HT1080 (cell line): ENCODE measurements around the gene PCDHGA12. TPM values are rescaled to one million over a fixed set of nuclear protein-coding genes. Genes with fewer than 3 reads are reported as not detected.
A peak's percentile ranks its signal among the peaks of the same experiment; 100 is the strongest.

Experiments used
- DNase-seq: peaks from one replicate; pipeline ENCODE4 v3.0.0-alpha.2; 2015; ENCODE audit warnings: low read depth
- total RNA-seq: library from RNA; depleted of rRNA; stranded (reverse); fragments of >200 nt; shearing (Covaris generic); gene quantifications from 2 replicates; pipeline ENCODE4 v1.2.3, GENCODE V29; 2014; rRNA removed

PCDHGA12 gene
- total RNA-seq, 1 experiment from 2014 or later, result 0.66 TPM

GRCh38 chr5:141439411-141440141, 9.3 kb downstream of the PCDHGA12 start:
- DNase-seq, result peak; percentile 5

GRCh38 chr5:141440341-141440740, 10.0 kb downstream of the PCDHGA12 start:
- no peak for DNase-seq

- DNase-seq, result no peak
These were observed 11.4 kb downstream of the PCDHGA12 start for GRCh38 chr5:141441571-141442170.

- DNase-seq, result no peak
These were observed 35.0 kb downstream of the PCDHGA12 start for GRCh38 chr5:141465351-141465750.

- DNase-seq, result peak; percentile 94
These were observed 45.4 kb downstream of the PCDHGA12 start, which contains the start of gene PCDHGC3 for GRCh38 chr5:141475625-141476131. TSS of gene PCDHGC3 (plus strand) at chr5:141475966. CDS start at chr5:141476117, 151 bp downstream.

GRCh38 chr5:141476132-141476911, 46.0 kb downstream of the PCDHGA12 start:
- DNase-seq, result peak; percentile 62

GRCh38 chr5:141477044-141477575, 46.8 kb downstream of the PCDHGA12 start:
- no peak for DNase-seq

GRCh38 chr5:141477815-141478214, 47.5 kb downstream of the PCDHGA12 start:
- no peak for DNase-seq

GRCh38 chr5:141478321-141478945, 48.1 kb downstream of the PCDHGA12 start:
- peak; percentile 33 for DNase-seq

- DNase-seq, result no peak
These were observed 49.5 kb downstream of the PCDHGA12 start for GRCh38 chr5:141479776-141480175.

Other genes with a start within 250 kb of the PCDHGA12 start
- gene PCDHB16, start 248.1 kb upstream of the PCDHGA12 start, total RNA-seq, result 0.03 TPM in 1 of 2 replicates, not detected in the other
- 0.40 TPM in 1 of 2 replicates, not detected in the other for gene PCDHB9, start 243.3 kb upstream of the PCDHGA12 start, total RNA-seq
- 0.11 TPM in 1 of 2 replicates, not detected in the other for gene PCDHB10, start 238.2 kb upstream of the PCDHGA12 start, total RNA-seq
- not detected in 2 replicates for gene PCDHB11, start 230.9 kb upstream of the PCDHGA12 start, total RNA-seq
- not detected in 2 replicates for gene PCDHB12, start 221.8 kb upstream of the PCDHGA12 start, total RNA-seq
- 0.06 TPM in 1 of 2 replicates, not detected in the other for gene PCDHB13, start 216.6 kb upstream of the PCDHGA12 start, total RNA-seq
- 0.03 and 0.08 TPM in 2 replicates for gene PCDHB14, start 207.2 kb upstream of the PCDHGA12 start, total RNA-seq
- gene PCDHB15, start 185.1 kb upstream of the PCDHGA12 start, total RNA-seq, result 0.03 and 0.10 TPM in 2 replicates
- not detected in 2 replicates for gene SLC25A2, start 126.5 kb upstream of the PCDHGA12 start, total RNA-seq
- 42.6 and 48.1 TPM in 2 replicates for gene TAF7, start 109.7 kb upstream of the PCDHGA12 start, total RNA-seq
- gene PCDHGA1, start 100.0 kb upstream of the PCDHGA12 start, total RNA-seq, result 0.07 and 0.32 TPM in 2 replicates
- gene PCDHGA2, start 91.7 kb upstream of the PCDHGA12 start, total RNA-seq, result 0.27 and 0.84 TPM in 2 replicates
- gene PCDHGA3, start 86.7 kb upstream of the PCDHGA12 start, total RNA-seq, result 0.10 and 0.14 TPM in 2 replicates
- 0.53 and 1.4 TPM in 2 replicates for gene PCDHGB1, start 80.4 kb upstream of the PCDHGA12 start, total RNA-seq
- 0.71 and 0.73 TPM in 2 replicates for gene PCDHGA4, start 75.5 kb upstream of the PCDHGA12 start, total RNA-seq
- gene PCDHGB2, start 70.5 kb upstream of the PCDHGA12 start, total RNA-seq, result 0.69 and 0.77 TPM in 2 replicates
- 0.07 and 0.21 TPM in 2 replicates for gene PCDHGA5, start 66.3 kb upstream of the PCDHGA12 start, total RNA-seq
- 0.80 and 1.5 TPM in 2 replicates for gene PCDHGB3, start 60.3 kb upstream of the PCDHGA12 start, total RNA-seq
- 0.20 and 1.2 TPM in 2 replicates for gene PCDHGA6, start 56.6 kb upstream of the PCDHGA12 start, total RNA-seq
- 0.03 and 0.11 TPM in 2 replicates for gene PCDHGA7, start 47.8 kb upstream of the PCDHGA12 start, total RNA-seq
- 9.9 and 10.2 TPM in 2 replicates for gene PCDHGB4, start 42.8 kb upstream of the PCDHGA12 start, total RNA-seq
- gene PCDHGA8, start 37.9 kb upstream of the PCDHGA12 start, total RNA-seq, result 0.17 and 0.61 TPM in 2 replicates
- 0.37 and 0.55 TPM in 2 replicates for gene PCDHGB5, start 32.6 kb upstream of the PCDHGA12 start, total RNA-seq
- 0.23 and 0.29 TPM in 2 replicates for gene PCDHGA9, start 27.7 kb upstream of the PCDHGA12 start, total RNA-seq
- gene PCDHGB6, start 22.5 kb upstream of the PCDHGA12 start, total RNA-seq, result 0.10 and 0.20 TPM in 2 replicates
- 0.80 and 0.90 TPM in 2 replicates for gene PCDHGA10, start 17.5 kb upstream of the PCDHGA12 start, total RNA-seq
- 0.47 and 0.53 TPM in 2 replicates for gene PCDHGB7, start 12.8 kb upstream of the PCDHGA12 start, total RNA-seq
- 0.42 and 0.50 TPM in 2 replicates for gene PCDHGA11, start 9.5 kb upstream of the PCDHGA12 start, total RNA-seq
- gene PCDHGC3, start 45.5 kb downstream of the PCDHGA12 start, total RNA-seq, result 36.5 and 44.6 TPM in 2 replicates
- 0.14 and 0.33 TPM in 2 replicates for gene PCDHGC4, start 54.5 kb downstream of the PCDHGA12 start, total RNA-seq
- gene PCDHGC5, start 58.6 kb downstream of the PCDHGA12 start, total RNA-seq, result 0.87 and 1.4 TPM in 2 replicates
- gene DIAPH1, start 188.5 kb downstream of the PCDHGA12 start, total RNA-seq, result 60.8 and 62.0 TPM in 2 replicates
- 86.7 and 104 TPM in 2 replicates for gene HDAC3, start 206.3 kb downstream of the PCDHGA12 start, total RNA-seq
- gene RELL2, start 206.5 kb downstream of the PCDHGA12 start, total RNA-seq, result 13.1 and 15.3 TPM in 2 replicates
- gene FCHSD1, start 220.9 kb downstream of the PCDHGA12 start, total RNA-seq, result 7.2 and 7.5 TPM in 2 replicates